A673 (cell line): ENCODE data around the gene SFXN5. TPM values are rescaled to one million over a fixed set of nuclear protein-coding genes. Genes with fewer than 3 reads are reported as not detected.

Source experiments
- BruUV-seq: library from RNA; stranded (reverse); fragments of 400-500 nt; replicated peaks from 2 replicates; lab custom pipeline; 2021; lab: Mats Ljungman, UMichigan
- CTCF ChIA-PET: fragments of 300-600 bp; sonication (Branson Sonifier 250); formaldehyde crosslinking; loops from one replicate; lab custom pipeline; 2022; ENCODE audit warnings: antibody characterized with exemption; lab: Charles Lee
- POLR2A ChIA-PET: fragments of 300-600 bp; sonication (Branson Sonifier 250); formaldehyde crosslinking; loops from one replicate; lab custom pipeline; 2022; ENCODE audit warnings: antibody characterized with exemption; ENCODE audit not compliant: low non-redundant PET; lab: Charles Lee
- DNase-seq: peaks from one replicate; pipeline ENCODE4 v3.0.0-alpha.2; 2015; ENCODE audit warnings: low spot score
- H3K27ac ChIP-seq: fragments of 200-600 bp; sonication (generic); 2 replicates; pipeline ENCODE4 v1.5.1; 2016; ENCODE audit warnings: mixed run types, low read depth, mild to moderate bottlenecking, mixed read lengths, antibody characterized with exemption, low read length; ENCODE audit not compliant: poor library complexity, severe bottlenecking
- H3K27me3 ChIP-seq: fragments of 200-600 bp; sonication (generic); replicated peaks from 2 replicates; pipeline ENCODE4 v1.6.1; 2017; ENCODE audit warnings: mixed run types, low read depth, mild to moderate bottlenecking, mixed read lengths, antibody characterized with exemption, low read length; ENCODE audit not compliant: insufficient read depth, poor library complexity
- H3K36me3 ChIP-seq: fragments of 200-600 bp; sonication (generic); 2 replicates; pipeline ENCODE4 v1.6.1; 2016; ENCODE audit warnings: mixed run types, mild to moderate bottlenecking, mixed read lengths, antibody characterized with exemption, low read length; ENCODE audit not compliant: insufficient read depth, poor library complexity, severe bottlenecking
- H3K4me1 ChIP-seq: fragments of 200-600 bp; sonication (generic); 2 replicates; pipeline ENCODE4 v1.6.1; 2017; ENCODE audit warnings: mixed run types, mild to moderate bottlenecking, mixed read lengths, antibody characterized with exemption, low read length; ENCODE audit not compliant: insufficient read depth, poor library complexity, severe bottlenecking
- H3K4me3 ChIP-seq: fragments of 200-600 bp; sonication (generic); 2 replicates; pipeline ENCODE4 v1.5.1; 2016; ENCODE audit warnings: low read depth, mixed run types, mild to moderate bottlenecking, mixed read lengths, low read length; ENCODE audit not compliant: poor library complexity, severe bottlenecking
- H3K9me3 ChIP-seq: fragments of 200-600 bp; sonication (generic); 2 replicates; pipeline ENCODE4 v1.6.1; 2016; ENCODE audit warnings: mixed run types, low read depth, mild to moderate bottlenecking, mixed read lengths, antibody characterized with exemption, low read length; ENCODE audit not compliant: poor library complexity, severe bottlenecking
- EZH2 ChIP-seq: fragments of 200-600 bp; sonication (generic); IDR thresholded peaks from 2 replicates; pipeline ENCODE4 v1.6.1; 2017; ENCODE audit warnings: borderline replicate concordance, low read depth, mild to moderate bottlenecking, mixed read lengths, antibody characterized with exemption, low read length; ENCODE audit not compliant: poor library complexity, severe bottlenecking
- intact Hi-C: fragments of 100-400 bp; cut with micrococcal nuclease; formaldehyde crosslinking; loops from one replicate; pipeline ENCODE4 v1.10.0; 2022; ENCODE audit not compliant: unreplicated experiment
- total RNA-seq: library from RNA; stranded (reverse); gene quantifications from 2 replicates; pipeline ENCODE4 v1.2.3, GENCODE V29; 2021
- TF ChIP-seq, protein P1 (sequence below): fragments of 300-800, 200-600 bp; sonication (generic); conservative IDR thresholded peaks from 2 replicates; pipeline ENCODE4 v1.5.1; 2017; ENCODE audit warnings: low read depth, mild to moderate bottlenecking, antibody characterized with exemption, low read length, moderate library complexity, mixed read lengths

The SFXN5 gene
- total RNA-seq, 1 experiment from 2014 or later = 23.1 TPM

GRCh38 chr2:72955228-72956049 lies 116.1 kb downstream of the SFXN5 start:
- no peak for DNase-seq
- H3K36me3 ChIP-seq = no peaks in the 10 kb centered on the region
- intact Hi-C loops = no loop called here
- H3K4me3 ChIP-seq = no peak overlapping the region
- no peaks in the 10 kb centered on the region for H3K9me3 ChIP-seq
- TF ChIP-seq, protein P1, sequence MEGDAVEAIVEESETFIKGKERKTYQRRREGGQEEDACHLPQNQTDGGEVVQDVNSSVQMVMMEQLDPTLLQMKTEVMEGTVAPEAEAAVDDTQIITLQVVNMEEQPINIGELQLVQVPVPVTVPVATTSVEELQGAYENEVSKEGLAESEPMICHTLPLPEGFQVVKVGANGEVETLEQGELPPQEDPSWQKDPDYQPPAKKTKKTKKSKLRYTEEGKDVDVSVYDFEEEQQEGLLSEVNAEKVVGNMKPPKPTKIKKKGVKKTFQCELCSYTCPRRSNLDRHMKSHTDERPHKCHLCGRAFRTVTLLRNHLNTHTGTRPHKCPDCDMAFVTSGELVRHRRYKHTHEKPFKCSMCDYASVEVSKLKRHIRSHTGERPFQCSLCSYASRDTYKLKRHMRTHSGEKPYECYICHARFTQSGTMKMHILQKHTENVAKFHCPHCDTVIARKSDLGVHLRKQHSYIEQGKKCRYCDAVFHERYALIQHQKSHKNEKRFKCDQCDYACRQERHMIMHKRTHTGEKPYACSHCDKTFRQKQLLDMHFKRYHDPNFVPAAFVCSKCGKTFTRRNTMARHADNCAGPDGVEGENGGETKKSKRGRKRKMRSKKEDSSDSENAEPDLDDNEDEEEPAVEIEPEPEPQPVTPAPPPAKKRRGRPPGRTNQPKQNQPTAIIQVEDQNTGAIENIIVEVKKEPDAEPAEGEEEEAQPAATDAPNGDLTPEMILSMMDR = no peak
- no peak for TF ChIP-seq EZH2
- H3K27me3 ChIP-seq = no peaks in the 10 kb centered on the region
- no peak overlapping the region for H3K27ac ChIP-seq
- H3K4me1 ChIP-seq = no peaks in the 10 kb centered on the region
- ChIA-PET CTCF (no interaction called here), POLR2A (no interaction called here)
- no TSS peak for BruUV-seq

- intact Hi-C loops = no loop called here
Measured at GRCh38 chr2:72954376-72955227, 116.9 kb downstream of the SFXN5 start.

GRCh38 chr2:72953976-72954375 lies 117.5 kb downstream of the SFXN5 start:
- no peak overlapping the region for H3K27ac ChIP-seq
- H3K4me3 ChIP-seq = no peak overlapping the region
- ChIA-PET POLR2A (no interaction called here), CTCF (no interaction called here)
- H3K9me3 ChIP-seq = no peaks in the 10 kb centered on the region
- H3K36me3 ChIP-seq = no peaks in the 10 kb centered on the region
- intact Hi-C loops = no loop called here
- no peaks in the 10 kb centered on the region for H3K4me1 ChIP-seq
- BruUV-seq = no TSS peak
- TF ChIP-seq, protein P1 = no peak
- TF ChIP-seq EZH2 = no peak
- DNase-seq = no peak
- H3K27me3 ChIP-seq = no peaks in the 10 kb centered on the region

More at GRCh38 chr2:72954376-72955227, 116.9 kb downstream of the SFXN5 start:
- H3K4me1 ChIP-seq = no peaks in the 10 kb centered on the region
- H3K36me3 ChIP-seq = no peaks in the 10 kb centered on the region
- no peak for TF ChIP-seq EZH2
- TF ChIP-seq, protein P1 = no peak
- ChIA-PET CTCF (no interaction called here), POLR2A (no interaction called here)
- H3K4me3 ChIP-seq = no peak overlapping the region
- no peak overlapping the region for H3K27ac ChIP-seq
- H3K9me3 ChIP-seq = no peaks in the 10 kb centered on the region
- no peaks in the 10 kb centered on the region for H3K27me3 ChIP-seq
- DNase-seq = no peak
- no TSS peak for BruUV-seq
